Activated CD8-positive, alpha-beta memory T cell treated with anti-CD3 and anti-CD28 coated beads for 1 hour (primary cell): Measurements from ENCODE around the gene EPHA8.

ENCODE experiments used
- DNase-seq, 2 donors: peaks; one replicate each; pipeline ENCODE4 v3.0.0-alpha.2; 2020; ENCODE audit warnings: low read depth in 1 of 2; ENCODE audit errors: extremely low read depth in 1 of 2

Gene EPHA8

DNA sequence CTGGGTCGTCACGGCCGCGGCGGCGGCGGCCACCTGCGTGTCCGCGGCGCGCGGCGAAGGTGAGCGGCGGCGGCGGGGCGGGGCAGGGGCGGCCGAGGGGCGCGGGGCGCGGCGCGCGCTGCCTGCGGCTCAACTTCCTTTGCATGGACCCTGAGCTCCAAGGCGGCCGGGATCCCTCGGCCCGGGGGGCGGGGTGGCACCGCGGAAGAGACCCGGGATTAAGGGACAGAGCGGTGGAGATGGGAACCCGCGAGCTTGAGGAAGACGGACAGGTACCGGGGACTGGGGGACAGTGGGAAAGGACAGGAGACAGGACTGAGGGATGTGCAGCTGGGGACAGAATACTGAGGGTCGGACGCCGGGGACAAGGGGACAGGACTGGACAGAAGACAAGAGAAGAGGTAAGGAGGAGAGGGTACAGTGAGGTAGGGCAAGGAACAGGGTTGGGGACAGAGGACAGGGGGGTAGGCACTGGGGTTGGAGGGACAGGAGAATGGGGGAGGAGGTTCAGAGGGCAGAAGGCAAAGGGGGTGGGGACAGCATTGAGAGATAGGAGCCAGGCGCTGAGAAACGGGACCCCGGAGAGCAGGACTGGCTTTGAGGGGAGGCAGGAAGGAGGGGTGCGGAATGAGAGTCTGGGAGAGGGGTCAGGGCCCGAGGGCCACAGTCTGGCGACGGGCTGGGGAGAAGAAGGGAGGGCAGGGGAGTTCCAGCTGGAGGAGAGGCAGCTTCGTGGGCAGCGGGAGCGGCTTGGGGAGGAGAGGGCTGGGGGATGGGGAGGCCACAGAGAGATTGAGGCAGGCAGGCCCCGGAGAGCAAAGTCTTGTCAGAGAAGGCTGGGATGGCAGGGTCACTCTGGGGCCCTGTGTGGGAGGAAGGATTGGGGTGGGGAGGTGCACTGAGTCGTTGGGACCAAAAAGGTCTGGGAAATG lies 648 bp downstream of the EPHA8 start:
- no peak for DNase-seq

DNA sequence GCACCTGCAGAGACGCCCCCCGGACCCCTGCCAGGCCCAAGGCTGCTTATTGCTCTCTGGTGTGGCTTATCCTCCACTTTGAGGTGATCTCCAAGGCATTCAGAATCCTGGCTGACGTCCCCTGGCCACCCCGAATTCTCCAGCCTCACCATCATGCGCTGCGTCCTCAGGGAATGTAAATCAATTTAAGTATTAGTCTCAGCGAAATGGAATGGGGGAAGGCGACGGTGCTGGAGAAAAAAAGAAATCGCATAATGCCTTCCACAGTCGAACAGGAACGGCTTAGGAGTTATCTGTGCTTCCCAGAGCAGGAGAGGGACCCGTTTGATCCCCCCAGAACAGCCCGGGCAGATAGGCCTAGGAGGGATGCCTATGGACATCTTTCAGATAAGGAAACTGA lies 2.9 kb downstream of the EPHA8 start:
- DNase-seq: no peak

DNA sequence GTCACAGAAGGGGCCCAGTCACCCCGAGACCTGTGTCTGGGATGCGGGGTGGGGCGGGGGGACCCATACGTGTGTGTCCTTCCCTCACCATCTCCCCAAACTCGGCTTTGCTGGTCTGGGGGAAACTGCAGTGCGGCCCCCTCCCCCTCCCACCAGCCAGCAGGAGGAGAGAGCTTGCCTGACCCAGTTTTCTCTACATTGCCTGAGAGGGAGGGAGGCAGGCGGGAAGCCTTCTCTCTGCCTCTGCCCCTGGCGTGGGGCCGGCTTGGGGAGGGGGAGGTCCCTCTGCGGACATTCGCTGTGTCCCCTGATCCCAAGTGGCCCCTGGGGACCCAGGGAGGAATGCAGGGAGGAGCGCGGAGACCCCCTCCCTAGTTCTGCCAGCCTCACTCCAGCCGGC lies 3.9 kb downstream of the EPHA8 start:
- no peak for DNase-seq

DNA sequence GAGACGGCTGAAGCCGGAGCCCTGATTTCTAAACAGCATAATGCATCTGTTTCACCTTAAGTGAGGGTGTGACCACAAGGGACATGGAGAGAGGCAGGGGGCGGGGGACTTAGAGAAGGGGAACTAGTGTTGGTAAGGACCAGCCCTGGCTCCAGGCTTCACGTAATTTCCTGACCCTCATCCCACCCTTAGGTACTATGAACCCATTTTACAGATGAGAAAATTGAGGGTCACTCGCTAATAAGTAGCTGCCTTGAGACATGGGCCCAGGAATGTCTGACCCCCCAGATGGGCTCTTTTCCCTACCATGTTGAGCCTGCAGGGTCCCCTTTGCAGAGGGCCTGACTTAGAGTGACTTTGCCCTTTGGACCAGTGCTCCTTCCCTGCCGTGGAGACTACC lies 4.7 kb downstream of the EPHA8 start:
- no peak for DNase-seq

DNA sequence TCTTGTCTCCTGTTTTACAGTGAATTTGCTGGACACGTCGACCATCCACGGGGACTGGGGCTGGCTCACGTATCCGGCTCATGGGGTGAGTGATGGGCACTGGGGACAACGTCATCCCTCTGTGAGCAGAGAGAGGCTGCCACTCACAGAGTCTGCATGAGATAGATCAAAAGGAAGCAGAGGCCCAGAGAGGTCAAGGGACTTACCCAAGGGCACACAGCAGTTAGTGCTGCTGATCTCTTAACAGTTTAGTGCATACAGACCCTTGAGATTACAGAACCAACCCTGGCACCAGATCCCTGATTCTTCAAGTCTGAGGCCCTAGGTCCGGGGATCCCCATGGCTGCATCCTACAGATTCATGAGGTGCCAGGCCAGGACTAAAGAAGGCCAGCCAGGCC lies 6.0 kb downstream of the EPHA8 start:
- no peak for DNase-seq

DNA sequence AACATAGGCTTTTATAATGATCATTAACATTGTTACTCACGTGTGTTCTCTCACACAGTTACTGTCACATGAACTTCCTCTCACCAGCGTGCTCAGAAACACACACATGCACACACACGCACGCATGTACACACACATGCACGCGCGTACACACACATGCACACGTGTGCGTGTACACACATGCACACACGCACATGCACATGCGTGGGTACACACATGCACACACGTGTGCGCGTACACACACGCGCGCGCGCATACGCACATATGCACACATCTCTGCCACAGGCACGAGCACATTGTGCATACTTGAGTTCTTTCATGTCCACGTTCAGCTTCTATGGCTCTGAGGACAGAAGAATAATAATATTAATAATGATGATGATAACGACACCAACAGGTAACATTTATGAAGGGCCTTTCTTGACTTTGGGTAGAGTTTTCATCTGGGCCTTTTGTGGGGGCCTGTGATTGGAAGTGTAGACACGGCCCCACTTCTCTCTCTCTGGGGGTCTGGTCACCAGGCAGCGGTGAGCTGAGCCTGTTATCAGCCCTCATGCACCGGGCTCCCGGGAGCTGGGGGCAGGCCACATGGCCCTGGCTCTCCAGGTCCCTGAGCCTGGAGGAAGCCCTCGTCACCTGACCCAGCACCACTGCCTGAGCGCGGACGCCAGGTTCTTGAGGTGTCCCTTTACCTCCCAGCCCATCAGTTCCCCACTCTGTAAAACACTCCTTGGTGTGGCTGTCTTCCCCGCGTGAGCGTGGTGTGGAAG lies 7.0 kb downstream of the EPHA8 start:
- no peak for DNase-seq

DNA sequence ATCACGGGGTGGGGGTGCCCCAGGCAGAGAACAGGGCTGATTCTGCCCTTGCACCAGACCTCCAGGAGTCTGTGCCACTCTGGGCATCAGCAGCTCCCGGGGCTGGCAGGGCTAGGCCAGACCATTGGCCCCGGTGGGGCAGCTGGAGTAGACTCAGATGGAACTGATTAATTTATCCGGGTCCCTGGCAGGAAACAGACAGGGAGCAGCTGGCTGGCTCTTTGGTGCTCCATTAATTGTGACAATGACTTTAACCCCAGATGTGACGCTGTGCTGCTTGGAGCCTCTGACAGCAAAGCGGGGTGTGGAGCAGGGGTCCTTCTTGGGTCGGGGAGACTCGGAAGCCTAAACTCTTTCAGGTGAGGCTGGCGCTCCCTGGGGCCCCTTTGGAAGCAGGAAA lies 9.5 kb downstream of the EPHA8 start:
- no peak for DNase-seq

DNA sequence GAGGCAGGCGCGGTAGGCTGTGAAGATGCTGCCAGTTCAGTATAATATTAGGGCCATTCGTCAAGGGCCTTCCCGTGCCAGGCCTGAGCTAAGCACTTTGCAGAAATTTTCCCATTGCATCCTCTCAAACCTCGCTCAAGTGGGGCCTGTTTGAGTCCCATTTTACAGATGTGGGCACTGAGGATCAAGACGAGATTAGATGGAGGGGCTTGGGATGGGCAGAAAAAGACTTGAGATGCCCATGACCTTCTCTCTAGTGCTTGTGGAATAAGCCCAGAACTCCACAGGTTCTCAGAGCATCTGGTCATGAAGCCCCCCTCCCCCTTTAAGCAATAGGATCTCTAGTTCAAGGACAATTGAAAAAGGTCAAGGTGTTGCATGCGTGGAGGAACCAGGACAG lies 9.9 kb downstream of the EPHA8 start:
- DNase-seq: no peak

DNA sequence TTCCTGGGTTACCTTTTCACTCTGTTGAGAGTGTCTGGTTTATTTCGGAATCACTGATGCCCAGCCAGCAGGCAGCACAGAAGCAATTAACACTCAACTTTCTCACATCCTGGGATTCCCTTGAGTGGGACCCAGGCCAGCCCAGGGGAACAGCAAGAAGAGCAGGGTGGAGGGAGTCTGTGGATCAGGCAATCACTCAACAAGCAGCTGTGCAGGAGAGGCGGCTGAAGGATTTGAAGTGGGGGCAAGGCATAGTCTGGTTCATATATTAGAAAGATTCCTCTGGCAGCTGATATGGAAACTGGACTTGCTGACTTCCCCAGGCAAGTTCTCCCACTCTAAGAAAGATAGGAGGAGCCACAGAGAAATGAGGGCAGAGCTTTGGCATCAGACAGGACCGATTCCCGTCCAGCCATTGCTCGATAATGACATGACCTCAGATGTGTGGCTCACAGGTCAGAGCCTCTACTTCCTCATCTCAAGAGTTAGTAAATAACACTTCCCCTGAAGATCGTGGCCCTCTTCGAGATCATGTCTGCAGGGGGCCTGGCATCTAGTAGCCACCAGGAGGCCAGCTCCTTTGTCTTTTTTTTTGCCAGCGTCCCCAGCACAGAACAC lies 12.4 kb downstream of the EPHA8 start:
- no peak for DNase-seq

DNA sequence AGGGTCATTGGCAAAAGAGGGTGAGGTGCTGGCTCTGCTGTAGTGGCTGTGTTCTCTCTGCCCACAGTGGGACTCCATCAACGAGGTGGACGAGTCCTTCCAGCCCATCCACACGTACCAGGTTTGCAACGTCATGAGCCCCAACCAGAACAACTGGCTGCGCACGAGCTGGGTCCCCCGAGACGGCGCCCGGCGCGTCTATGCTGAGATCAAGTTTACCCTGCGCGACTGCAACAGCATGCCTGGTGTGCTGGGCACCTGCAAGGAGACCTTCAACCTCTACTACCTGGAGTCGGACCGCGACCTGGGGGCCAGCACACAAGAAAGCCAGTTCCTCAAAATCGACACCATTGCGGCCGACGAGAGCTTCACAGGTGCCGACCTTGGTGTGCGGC lies 12.9 kb downstream of the EPHA8 start:
- no peak for DNase-seq

DNA sequence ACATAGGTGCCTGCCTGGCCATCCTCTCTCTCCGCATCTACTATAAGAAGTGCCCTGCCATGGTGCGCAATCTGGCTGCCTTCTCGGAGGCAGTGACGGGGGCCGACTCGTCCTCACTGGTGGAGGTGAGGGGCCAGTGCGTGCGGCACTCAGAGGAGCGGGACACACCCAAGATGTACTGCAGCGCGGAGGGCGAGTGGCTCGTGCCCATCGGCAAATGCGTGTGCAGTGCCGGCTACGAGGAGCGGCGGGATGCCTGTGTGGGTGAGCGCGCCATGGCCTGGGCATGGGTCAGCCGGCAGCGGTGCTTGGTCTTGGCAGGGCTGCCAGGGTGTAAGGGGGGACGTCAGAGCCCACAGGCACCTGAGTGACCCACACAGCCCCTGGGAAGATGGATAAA lies 13.3 kb downstream of the EPHA8 start:
- no peak for DNase-seq

DNA sequence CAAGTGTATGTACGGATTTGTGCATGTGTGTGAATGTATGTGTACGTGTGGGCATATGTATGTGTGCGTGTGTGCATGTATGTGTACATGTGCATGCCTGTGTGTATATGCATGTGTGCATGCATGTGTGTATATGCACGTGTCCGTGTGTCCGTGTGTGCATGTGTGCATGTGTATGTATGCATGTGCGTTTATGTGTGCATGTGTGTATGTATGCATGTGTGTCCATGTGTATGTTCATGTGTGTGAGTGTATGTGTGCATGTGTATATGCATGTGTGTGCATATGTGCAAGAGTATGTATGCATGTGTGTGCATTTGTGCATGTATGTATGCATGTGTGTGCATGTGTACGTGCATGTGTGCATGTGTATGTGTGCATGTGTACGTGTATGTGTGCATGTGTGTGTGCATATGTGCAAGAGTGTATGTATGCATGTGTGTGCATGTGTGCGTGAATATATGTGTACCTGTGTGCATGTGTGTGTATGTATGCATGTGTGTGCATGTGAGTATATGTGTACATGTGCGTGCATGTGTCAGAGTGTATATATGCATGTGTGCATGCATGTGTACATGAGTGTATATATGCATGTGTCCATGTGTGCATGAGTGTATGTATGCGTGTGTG lies 15.6 kb downstream of the EPHA8 start:
- DNase-seq: no peak

DNA sequence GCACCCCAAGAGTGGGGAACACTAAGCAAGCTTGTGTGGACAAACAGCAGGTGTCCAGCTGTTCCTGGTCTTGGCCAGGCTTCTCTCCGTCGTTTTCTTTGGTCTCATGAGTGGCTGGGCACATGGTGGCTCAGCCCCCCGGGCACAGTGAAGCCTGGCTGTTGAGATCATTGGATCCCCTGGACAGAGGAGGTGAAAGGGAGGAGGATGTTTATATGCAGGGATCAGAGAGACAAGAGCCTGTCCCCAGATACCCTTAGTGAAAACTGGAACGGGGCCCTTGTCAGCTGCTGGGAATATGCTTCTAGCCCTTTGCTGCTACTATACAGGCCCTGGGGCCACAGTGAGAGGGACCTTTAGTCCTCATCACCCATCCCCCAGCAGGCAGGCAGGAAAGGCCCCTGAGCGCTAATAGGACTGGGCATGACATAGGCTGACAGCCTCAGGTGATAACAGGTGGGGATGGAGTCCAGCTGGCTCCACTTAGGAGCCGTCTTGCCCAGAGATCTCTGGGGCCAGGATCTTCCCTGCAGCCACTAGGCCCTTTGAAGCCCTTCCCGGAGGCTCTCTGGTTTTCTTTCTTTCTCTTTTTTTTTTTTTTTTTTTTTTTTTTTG lies 16.4 kb downstream of the EPHA8 start:
- no peak for DNase-seq

DNA sequence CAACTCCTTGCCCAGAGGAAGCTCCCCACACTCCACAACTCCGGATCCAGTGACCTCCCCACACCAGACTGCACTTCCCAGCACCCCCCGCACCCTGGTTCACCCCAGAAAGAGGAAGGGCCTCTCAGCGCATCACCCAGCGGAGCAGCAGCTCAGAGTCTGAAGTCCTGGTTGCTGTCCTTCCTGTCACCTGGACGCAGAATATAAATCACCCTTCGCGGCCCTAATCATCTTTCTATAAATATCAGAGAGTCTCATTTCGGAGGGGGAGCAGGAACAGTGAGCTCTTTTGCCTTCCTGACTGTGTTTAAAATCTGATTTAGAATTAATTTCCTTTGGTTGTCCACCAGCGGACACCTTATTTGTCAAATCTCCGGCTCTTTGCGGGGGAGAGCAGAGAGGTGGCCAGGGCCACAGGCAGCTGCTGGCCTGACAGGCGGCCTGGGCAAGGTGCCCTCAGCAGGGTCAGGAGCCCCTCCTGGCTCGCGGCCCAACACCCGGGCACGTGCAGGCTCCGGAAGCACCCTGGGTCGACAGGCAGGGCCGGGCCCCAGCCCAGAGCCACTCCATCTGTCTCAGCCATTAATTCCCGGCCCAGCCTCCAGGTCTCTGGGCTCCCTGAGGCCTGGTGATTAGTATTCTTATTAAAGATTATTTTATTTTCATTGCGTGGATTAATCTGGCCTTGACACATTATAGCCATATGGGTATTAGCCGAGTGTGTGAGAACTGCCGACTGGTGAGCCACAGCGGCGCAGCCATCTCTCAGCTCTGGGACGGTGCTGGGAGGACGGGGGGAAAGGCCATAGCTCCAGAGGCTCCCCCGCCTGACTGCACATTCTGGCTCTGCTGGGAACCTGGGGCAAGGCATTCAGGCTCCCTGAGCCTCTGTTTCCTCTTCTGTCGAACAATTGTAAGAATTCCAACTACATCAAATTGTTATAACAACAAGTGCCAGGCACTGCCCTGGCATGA lies 19.7 kb downstream of the EPHA8 start:
- DNase-seq: no peak

DNA sequence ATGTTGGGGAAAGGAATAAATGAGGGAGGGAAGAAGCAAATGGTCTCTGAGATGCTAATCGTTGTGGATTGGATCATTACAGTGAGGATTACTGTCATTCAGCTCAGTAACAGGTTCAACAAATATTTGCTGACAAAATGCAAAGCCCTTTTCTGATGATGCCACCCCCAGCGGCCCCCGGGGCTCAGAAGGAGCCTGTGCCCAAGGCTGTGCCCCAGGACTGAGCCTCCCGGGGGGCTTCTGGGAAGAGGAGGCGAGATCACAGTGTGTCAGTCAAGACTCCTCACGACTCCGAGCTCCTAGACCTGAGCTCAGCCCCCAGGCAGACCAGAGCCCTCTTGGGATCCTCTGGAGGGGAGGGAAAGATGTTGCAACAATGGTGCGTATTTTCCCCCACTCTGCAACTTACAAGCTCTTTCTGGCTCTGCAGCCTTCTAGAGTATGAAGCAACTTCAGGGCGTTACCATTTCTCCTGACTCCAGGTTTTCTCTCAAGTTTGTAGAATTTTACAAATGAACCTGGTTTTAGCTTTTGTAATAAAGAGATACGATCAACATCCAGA lies 20.8 kb downstream of the EPHA8 start:
- no peak for DNase-seq

DNA sequence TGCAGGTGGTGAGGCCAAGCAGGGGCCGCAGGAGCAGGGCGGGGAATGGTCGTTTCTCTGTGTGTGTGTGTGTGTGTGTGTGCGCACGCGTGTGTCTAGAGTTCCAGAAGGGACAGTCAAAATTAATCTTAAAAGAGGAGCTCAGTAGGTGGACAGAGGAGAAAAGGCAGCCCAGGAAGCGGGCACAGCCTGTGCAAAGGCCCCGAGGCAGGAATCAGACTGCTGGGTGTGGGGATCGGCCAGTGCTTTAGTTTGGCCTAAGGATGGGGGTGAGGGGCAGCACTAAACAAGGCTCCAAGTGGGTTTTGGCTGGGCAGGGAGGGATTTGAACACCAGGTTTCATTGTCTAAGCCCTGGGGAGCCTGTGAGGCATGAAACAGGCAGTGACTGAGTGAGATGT lies 21.7 kb downstream of the EPHA8 start:
- DNase-seq: no peak

DNA sequence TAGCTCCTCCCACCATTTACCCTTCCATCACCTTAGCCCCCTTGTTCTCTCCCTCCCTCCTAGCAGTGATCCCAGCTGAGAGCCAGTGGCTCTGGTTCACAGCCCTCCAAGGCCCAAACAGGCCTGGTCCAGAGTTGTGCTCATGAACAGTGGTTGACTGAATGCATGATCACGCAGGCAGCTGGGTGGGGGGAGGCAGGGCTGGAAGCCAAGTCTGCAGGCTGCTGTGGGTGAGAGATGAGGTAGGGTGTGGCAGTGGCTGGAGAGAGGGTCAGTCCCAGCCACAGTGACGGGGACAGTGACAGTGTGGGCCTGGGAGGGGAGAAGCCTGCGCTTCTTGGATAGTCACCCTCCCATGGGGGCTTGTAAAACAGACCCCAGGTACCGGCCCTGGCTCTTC lies 22.2 kb downstream of the EPHA8 start:
- DNase-seq: no peak

DNA sequence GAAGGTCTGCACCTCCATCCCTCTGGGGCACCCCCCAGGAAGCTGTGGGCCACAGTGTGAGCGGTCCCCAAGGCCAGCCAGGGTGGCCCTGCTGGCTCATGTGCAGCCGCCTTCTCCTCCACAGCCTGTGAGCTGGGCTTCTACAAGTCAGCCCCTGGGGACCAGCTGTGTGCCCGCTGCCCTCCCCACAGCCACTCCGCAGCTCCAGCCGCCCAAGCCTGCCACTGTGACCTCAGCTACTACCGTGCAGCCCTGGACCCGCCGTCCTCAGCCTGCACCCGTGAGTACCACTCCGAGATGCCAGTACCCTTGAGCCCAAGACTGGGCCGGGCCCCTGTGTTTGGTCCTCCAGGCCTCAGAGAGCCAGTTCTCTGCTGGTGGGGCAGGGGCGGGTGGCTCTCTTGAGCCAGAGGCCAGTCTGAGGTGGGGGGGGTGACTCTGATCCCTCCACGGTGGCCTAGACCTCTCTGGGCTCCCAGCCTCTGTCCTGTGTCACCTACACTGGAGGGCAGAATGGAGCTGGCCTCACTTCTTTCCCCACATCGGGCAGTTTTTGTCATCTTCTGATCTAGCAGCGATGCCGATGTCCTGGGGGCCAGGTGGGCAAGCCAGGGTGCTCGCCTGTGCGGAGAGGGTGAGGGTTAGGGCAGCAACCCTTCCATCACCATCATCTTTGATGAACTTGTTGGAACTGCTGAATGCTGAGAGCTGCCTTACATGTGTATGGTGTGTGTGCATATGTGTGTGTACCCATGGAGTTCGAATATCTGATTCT lies 23.3 kb downstream of the EPHA8 start:
- no peak for DNase-seq

DNA sequence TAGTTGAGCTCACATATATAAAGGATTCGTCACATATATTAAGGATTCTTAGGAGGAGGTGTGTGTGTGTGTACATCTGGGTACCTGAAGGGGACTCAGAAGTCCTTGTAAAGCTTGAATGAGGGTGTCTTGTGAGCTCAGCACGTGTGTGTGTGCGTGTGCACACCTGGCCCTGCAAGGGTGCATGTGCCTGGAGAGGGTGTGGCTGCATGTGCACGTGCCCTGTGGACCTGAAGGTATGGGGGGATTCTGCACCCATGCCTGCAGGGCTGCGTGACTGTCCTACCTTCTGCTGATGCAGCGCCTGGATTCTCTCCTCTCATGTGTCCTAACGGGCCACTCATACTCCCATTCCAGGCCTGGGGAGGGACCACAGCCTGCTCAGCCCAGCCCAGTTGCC lies 24.0 kb downstream of the EPHA8 start:
- no peak for DNase-seq
